ENCODE measurements around the gene BMP7.

BMP7 gene

GRCh38 chr20:57288651-57289277 lies 22.3 kb upstream of the BMP7 start:
- no peak for TF ChIP-seq CTCF (IDR thresholded peaks at IDR 0.05; ENCODE audit: insufficient read depth, low read depth, low read length, missing control alignments)
- H3K4me3 ChIP-seq (ENCODE audit: low read length) = no peak overlapping the region

GRCh38 chr20:57287901-57288300 lies 21.5 kb upstream of the BMP7 start:
- TF ChIP-seq CTCF (IDR thresholded peaks at IDR 0.05; ENCODE audit: insufficient read depth, low read depth, low read length, missing control alignments) = no peak

More at GRCh38 chr20:57288651-57289277, 22.3 kb upstream of the BMP7 start:
- no peak for DNase-seq (ENCODE audit: low read depth)

GRCh38 chr20:57287007-57287880 lies 20.8 kb upstream of the BMP7 start:
- no peak for TF ChIP-seq CTCF (IDR thresholded peaks at IDR 0.05; ENCODE audit: insufficient read depth, low read depth, low read length, missing control alignments)
- DNase-seq (ENCODE audit: low read depth) = no peak
- no peak overlapping the region for H3K4me3 ChIP-seq (ENCODE audit: low read length)

More at GRCh38 chr20:57287901-57288300, 21.5 kb upstream of the BMP7 start:
- no peak for DNase-seq (ENCODE audit: low read depth)
- no peak overlapping the region for H3K4me3 ChIP-seq (ENCODE audit: low read length)

GRCh38 chr20:57283860-57284259 lies 17.4 kb upstream of the BMP7 start:
- no peak for TF ChIP-seq CTCF (IDR thresholded peaks at IDR 0.05; ENCODE audit: insufficient read depth, low read depth, low read length, missing control alignments)
- no peak overlapping the region for H3K4me3 ChIP-seq (ENCODE audit: low read length)
- no peak for DNase-seq (ENCODE audit: low read depth)

- H3K4me3 ChIP-seq (ENCODE audit: low read length) = no peak overlapping the region
- no peak for TF ChIP-seq CTCF (IDR thresholded peaks at IDR 0.05; ENCODE audit: insufficient read depth, low read depth, low read length, missing control alignments)
- no peak for DNase-seq (ENCODE audit: low read depth)
Observed at GRCh38 chr20:57282670-57283361, 16.4 kb upstream of the BMP7 start.

- no peak for DNase-seq (ENCODE audit: low read depth)
- no peak for TF ChIP-seq CTCF (IDR thresholded peaks at IDR 0.05; ENCODE audit: insufficient read depth, low read depth, low read length, missing control alignments)
- H3K4me3 ChIP-seq (ENCODE audit: low read length) = no peak overlapping the region
Observed at GRCh38 chr20:57281900-57282299, 15.5 kb upstream of the BMP7 start.
